HepG2 (cell line): ENCODE results near the gene INSIG2. TPM values are rescaled to one million over a fixed set of nuclear protein-coding genes. Genes with fewer than 3 reads are reported as not detected.

Experiments used
- CBFB ChIP-seq: sonication (generic); formaldehyde crosslinking; IDR thresholded peaks from 2 replicates; pipeline ENCODE4 v1.4.0; 2020; ENCODE audit warnings: missing genetic modification reagents
- GABPB1 ChIP-seq: IDR thresholded peaks from 2 replicates; pipeline ENCODE4 v1.6.1; 2016; ENCODE audit warnings: mild to moderate bottlenecking, missing genetic modification reagents, moderate library complexity, missing compliant biosample characterization
- HDAC1 ChIP-seq: sonication (generic); formaldehyde crosslinking; IDR thresholded peaks from 2 replicates; pipeline ENCODE4 v1.5.1; 2020; ENCODE audit warnings: mild to moderate bottlenecking, missing genetic modification reagents
- JDP2 ChIP-seq: sonication (generic); formaldehyde crosslinking; IDR thresholded peaks from 2 replicates; pipeline ENCODE4 v1.8.1; 2022; ENCODE audit warnings: missing genetic modification reagents, borderline replicate concordance
- KDM3A ChIP-seq: IDR thresholded peaks from 2 replicates; pipeline ENCODE4 v1.6.1; 2018; ENCODE audit warnings: low read depth, missing compliant biosample characterization
- KLF11 ChIP-seq: IDR thresholded peaks from 2 replicates; pipeline ENCODE4 v1.6.1; 2016; ENCODE audit warnings: missing compliant biosample characterization
- KMT2A ChIP-seq: sonication (generic); formaldehyde crosslinking; IDR thresholded peaks from 2 replicates; pipeline ENCODE4 v1.4.0; 2020; ENCODE audit warnings: missing genetic modification reagents
- NR3C1 ChIP-seq: sonication (generic); formaldehyde crosslinking; IDR thresholded peaks from 2 replicates; pipeline ENCODE4 v1.4.0; 2020; ENCODE audit warnings: missing genetic modification reagents
- PITX1 ChIP-seq: sonication (generic); formaldehyde crosslinking; IDR thresholded peaks from 2 replicates; pipeline ENCODE4 v1.5.1; 2020; ENCODE audit warnings: mild to moderate bottlenecking, missing genetic modification reagents
- SMAD9 ChIP-seq: sonication (generic); formaldehyde crosslinking; IDR thresholded peaks from 2 replicates; pipeline ENCODE4 v1.5.1; 2020; ENCODE audit warnings: mild to moderate bottlenecking, missing genetic modification reagents
- ZEB1 ChIP-seq: IDR thresholded peaks from 2 replicates; pipeline ENCODE4 v1.6.1; 2012; ENCODE audit warnings: mild to moderate bottlenecking, low read depth, inconsistent platforms; ENCODE audit not compliant: insufficient replicate concordance
- ZGPAT ChIP-seq: IDR thresholded peaks from 2 replicates; pipeline ENCODE4 v1.6.1; 2016; ENCODE audit warnings: mild to moderate bottlenecking
- ZMAT3 ChIP-seq: sonication (generic); formaldehyde crosslinking; conservative IDR thresholded peaks from 2 replicates; pipeline ENCODE4 v1.7.0; 2021; ENCODE audit warnings: missing genetic modification reagents
- ZNF569 ChIP-seq: sonication (generic); formaldehyde crosslinking; IDR thresholded peaks from 2 replicates; pipeline ENCODE4 v1.5.0; 2020; ENCODE audit warnings: mild to moderate bottlenecking, missing genetic modification reagents, moderate library complexity, borderline replicate concordance
- ZNF598 ChIP-seq: sonication (generic); formaldehyde crosslinking; IDR thresholded peaks from 2 replicates; pipeline ENCODE4 v1.5.1; 2020; ENCODE audit warnings: mild to moderate bottlenecking, missing genetic modification reagents, borderline replicate concordance
- ZNF646 ChIP-seq: sonication (generic); formaldehyde crosslinking; IDR thresholded peaks from 2 replicates; pipeline ENCODE4 v1.9.0; 2021; ENCODE audit warnings: mild to moderate bottlenecking, missing genetic modification reagents
- ZSCAN30 ChIP-seq: sonication (generic); formaldehyde crosslinking; IDR thresholded peaks from 2 replicates; pipeline ENCODE4 v1.5.0; 2020; ENCODE audit warnings: mild to moderate bottlenecking, missing genetic modification reagents
- polyA plus RNA-seq, 8 experiments: library from polyadenylated mRNA; depleted of rRNA in 3 of 8; stranded (reverse) in 7 of 8; unstranded in 1 of 8; fragments of >200 nt; fragmentation: Illumina TruSeq in 4 of 8; extraction: Trizol in 4 of 8; gene quantifications; 2 replicates each; pipeline versions ENCODE4 v1.2.1 to v1.2.3, GENCODE V29; 2011 to 2016; ENCODE audit warnings: low read depth in 4 of 8, missing spikeins in 1 of 8, mixed read lengths in 1 of 8; ENCODE audit not compliant: insufficient read depth in 1 of 8
- total RNA-seq, 5 experiments: library from RNA; depleted of rRNA; stranded (reverse); fragments of >200 nt; fragmentation: Illumina TruSeq; extraction: Trizol; gene quantifications; 2 replicates each; pipeline ENCODE4 v1.2.3, GENCODE V29; 2016; ENCODE audit warnings: low read depth in 1 of 5
- TF ChIP-seq, protein P1 (sequence below): IDR thresholded peaks from 2 replicates; pipeline ENCODE4 v1.6.1; 2016; ENCODE audit warnings: control low read depth
- TF ChIP-seq, protein P2 (sequence below): sonication (generic); formaldehyde crosslinking; IDR thresholded peaks from 2 replicates; pipeline ENCODE4 v1.5.0; 2020; ENCODE audit warnings: missing genetic modification reagents

Gene INSIG2
- total and polyA plus RNA-seq, 2 of the 13 experiments (the other 11 are each of a cell fraction or from before 2014, with no cell fraction given) = 73.5 to 481 TPM

DNA sequence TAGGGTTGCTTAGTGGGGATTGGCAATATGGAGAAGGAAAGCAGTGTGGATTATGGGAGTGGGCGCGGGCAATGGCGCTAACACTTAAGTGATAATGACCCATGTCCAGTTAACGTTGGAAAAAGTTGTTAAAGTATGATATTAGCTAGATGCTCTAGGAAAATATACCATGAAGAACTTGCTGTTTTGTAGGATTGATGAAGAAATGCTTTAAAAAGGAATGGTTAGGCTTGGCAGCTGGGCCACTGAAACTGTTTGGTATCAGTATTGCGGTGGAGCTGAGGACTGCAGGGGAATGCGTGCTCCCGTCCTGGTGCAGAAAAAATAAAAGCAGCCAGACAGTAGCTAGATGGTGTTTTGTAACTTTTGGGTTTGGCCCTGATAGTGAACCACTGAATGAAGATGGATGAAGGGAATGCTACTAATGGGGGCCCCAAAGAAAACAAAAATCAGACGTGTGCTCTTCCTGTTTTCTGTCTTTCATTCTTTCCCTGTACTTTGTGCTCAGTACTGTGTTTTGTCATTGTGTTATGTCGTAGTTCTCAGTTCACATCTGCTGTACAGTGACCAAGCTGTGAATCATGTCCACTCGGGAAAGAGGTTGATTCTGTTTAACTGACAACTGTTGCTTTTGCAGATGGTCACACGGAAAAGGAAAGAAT, 999 bp downstream of the INSIG2 start (continued):
- TF ChIP-seq ZNF569 (CRISPR knock-in tag) (no peak), ZGPAT (CRISPR knock-in tag) (peak; percentile 51; the same call in 1 of the 2 replicates), JDP2 (CRISPR knock-in tag) (no peak), ZNF598 (0 out of 2 replicates have a peak, but pooled peaks have one; percentile 15), CBFB (CRISPR knock-in tag) (no peak; the same call in 1 of the 2 replicates), SMAD9 (CRISPR knock-in tag) (0 out of 2 replicates have a peak, but pooled peaks have one; percentile 68), ZMAT3 (no peak), HDAC1 (CRISPR knock-in tag) (peak; percentile 69; the same call in 1 of the 2 replicates), KLF11 (CRISPR knock-in tag) (0 out of 2 replicates have a peak, but pooled peaks have one; percentile 67), NR3C1 (no peak), ZSCAN30 (no peak), KDM3A (peak; percentile 49; the same call in 1 of the 2 replicates), KMT2A (CRISPR knock-in tag) (peak; percentile 63; the same call in 1 of the 2 replicates), ZNF646 (peak; percentile 83), GABPB1 (peak; percentile 36; the same call in 1 of the 2 replicates), ZEB1 (peak; percentile 24), PITX1 (peak; percentile 73)
- TF ChIP-seq, protein P1, sequence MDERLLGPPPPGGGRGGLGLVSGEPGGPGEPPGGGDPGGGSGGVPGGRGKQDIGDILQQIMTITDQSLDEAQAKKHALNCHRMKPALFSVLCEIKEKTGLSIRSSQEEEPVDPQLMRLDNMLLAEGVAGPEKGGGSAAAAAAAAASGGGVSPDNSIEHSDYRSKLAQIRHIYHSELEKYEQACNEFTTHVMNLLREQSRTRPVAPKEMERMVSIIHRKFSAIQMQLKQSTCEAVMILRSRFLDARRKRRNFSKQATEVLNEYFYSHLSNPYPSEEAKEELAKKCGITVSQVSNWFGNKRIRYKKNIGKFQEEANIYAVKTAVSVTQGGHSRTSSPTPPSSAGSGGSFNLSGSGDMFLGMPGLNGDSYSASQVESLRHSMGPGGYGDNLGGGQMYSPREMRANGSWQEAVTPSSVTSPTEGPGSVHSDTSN (CRISPR knock-in tag) = no peak
- TF ChIP-seq, protein P2, sequence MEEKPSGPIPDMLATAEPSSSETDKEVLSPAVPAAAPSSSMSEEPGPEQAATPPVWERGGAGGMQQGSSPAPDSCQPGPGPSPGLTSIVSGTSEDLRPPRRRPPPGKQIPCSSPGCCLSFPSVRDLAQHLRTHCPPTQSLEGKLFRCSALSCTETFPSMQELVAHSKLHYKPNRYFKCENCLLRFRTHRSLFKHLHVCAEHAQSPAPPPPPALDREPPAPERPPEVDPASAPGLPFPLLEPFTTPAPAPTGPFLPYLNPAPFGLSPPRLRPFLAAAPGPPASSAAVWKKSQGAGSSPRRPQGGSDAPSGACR (CRISPR knock-in tag) = no peak
